HG02610 (cell line): ENCODE data around the gene EHD1.
A peak's percentile ranks its signal among the peaks of the same experiment; 100 is the strongest.
"Not testable (repeated sequence)": the region's sequence is repeated elsewhere in the genome, so short reads cannot be mapped to it uniquely, and the experiment has no call there.

Experiments
- ATAC-seq: cut with Tn5 transposase; IDR thresholded peaks from one replicate; pipeline ENCODE4 v1.9.1; 2021; ENCODE audit warnings: mild to moderate bottlenecking, moderate library complexity; ENCODE audit not compliant: unreplicated experiment

EHD1 gene

GRCh38 chr11:64859542-64860414 lies 18.6 kb downstream of the EHD1 start:
- ATAC-seq: peak; percentile 77

- peak; percentile 23 for ATAC-seq
Observed at GRCh38 chr11:64858467-64859263, 19.8 kb downstream of the EHD1 start.

- no peak for ATAC-seq
Observed at GRCh38 chr11:64857485-64857884, 20.9 kb downstream of the EHD1 start.

DNA sequence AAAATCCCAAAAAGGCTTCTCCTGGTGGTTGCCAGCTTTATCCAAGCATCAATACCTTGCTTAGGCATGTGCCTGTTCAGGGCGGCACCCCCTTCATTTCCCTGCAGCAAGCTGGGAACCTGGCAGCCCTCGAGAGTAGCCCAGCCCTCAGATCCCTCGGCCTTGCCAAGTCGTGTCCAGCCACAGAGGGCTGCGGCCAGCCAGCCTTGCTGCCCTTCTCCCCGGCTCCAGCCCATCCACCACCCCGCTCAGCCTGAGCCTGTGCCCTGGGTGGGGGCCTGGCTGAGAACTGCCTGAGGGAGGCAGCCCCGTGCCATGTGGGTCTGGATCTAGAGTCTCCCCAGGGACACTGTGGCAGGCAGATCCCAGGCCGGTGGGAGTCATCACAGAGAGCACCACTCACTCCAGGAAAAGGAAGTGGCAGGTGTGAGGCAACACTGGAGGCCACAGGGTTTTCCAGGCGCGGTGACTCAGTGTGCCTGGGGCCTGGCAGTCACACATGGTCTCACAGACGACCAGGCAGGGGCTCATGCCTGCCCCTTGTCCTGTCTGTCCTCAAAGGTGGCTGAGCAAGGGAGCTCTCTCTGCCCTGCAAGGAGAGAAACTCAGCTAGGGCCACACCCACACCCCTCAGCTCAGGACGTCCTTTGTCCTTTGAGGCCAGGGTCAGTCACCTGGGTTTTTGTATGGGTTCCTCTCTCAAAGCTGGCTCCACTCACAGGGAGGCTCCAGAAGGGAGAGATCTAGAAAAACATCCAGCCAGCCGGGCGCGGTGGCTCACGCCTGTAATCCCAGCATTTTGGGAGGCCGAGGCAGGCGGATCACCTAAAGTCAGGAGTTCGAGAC lies 21.8 kb downstream of the EHD1 start:
- no peak for ATAC-seq

- no peak for ATAC-seq
Observed at GRCh38 chr11:64855596-64856304, 22.7 kb downstream of the EHD1 start.

DNA sequence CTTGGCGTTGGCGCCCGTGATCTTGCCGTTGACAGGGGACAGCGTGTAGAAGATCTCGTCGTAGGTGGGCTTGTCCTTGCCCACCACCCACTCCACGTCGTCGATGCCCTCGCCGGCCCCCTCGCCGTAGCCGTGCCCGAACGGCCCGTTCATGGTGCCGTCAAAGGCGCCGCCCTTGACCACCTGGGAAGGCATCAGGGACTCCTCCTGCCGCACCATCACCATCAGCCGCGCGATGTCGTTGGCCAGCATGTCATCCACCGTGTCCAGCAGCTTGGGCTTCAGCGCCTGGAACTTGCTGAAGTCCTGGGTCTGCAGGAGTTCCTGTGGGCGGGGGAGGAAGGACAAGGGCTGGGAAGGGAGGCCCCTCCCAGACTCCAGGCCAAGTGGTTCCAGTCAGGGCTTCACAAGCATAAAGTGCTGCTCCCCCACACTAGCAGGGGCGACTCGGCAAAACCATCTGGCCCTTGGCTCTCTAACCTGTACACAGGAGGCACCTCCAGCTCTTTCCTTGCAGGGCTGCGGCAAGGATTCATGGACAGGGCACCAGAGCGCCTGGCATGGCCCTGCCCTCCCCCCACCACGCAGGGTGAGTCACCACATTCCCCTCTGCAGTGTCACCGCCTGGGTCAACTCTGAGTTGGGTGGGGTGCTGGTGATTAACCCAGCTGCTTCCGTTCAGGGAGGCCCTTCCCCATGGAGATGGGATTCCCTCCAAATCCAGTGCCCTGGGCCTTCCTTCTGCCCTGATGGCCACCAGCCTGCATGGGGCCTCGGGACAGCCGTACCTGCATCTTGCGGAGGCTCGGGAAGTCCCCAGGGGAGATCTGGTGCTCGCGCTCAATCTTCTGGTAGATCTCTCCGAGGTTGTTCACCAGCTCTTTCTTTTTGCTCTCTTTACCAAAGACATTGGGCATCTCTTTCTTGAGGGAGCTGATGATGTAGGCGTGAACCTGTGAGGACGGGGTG lies 23.6 kb downstream of the EHD1 start:
- ATAC-seq: no peak

- no peak for ATAC-seq
Observed at GRCh38 chr11:64854157-64854533, 24.3 kb downstream of the EHD1 start.

GRCh38 chr11:64853709-64854108 lies 24.7 kb downstream of the EHD1 start:
- no peak for ATAC-seq

DNA sequence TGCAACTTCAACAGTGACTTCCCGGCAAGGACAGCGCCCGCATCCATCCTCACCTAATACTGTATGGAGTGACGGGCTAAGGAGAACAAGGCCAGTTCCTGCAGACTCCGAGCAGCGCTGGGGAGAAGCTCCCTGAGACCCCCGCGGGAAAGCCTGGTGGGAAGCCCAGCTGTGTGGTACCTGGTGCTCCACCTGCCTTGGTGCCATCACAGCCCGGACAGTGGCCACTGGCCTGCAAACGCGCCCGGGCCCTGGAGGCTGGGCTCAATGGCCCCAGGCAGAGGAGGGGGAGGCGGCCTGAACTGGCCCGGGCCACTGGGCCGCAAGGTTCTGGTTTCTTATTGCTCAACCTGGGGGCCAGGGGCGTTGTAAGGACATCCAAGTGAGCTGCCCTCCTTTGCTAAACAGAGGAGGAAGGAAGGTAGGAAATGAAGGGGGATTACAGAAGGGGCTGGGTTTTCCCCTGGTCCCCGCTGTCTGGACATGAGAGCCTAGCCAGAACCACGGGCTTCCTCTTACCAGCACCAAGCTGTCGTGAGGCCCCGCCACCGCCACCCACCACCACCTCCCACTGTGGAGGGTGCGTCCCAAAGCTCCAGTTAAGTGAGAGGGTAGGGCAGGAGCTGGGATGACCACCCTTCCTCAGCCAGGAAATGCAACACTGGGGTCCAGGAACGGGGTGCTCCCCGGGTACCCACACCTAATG lies 25.5 kb downstream of the EHD1 start:
- no peak for ATAC-seq

DNA sequence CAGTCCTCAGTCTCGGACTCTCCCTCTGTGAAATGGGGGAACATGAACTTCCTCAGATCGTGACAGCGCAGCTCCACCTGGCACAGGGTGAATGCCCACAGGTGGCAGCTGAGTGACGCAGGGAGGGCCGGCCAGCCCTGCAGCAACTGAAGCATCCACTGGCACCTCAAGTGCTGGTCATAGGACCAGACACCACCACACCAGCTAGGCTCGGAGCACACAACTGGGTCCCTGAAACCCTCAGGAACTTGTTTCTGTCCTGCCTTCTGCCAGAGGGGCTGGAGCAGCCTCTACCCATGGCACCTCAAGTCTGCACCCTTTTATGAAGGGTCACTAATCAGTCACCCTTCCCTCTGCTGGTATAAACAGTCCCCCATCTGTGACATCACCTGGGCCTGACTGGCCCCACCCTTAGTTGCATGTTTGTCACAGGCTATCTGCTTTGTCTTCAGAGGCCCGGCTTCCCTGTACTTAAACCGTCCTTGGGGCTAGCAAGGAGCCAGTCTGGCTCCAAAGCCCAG lies 26.5 kb downstream of the EHD1 start:
- ATAC-seq: no peak

- peak; percentile 73 for ATAC-seq
Observed at GRCh38 chr11:64850979-64851567, 27.3 kb downstream of the EHD1 start.

DNA sequence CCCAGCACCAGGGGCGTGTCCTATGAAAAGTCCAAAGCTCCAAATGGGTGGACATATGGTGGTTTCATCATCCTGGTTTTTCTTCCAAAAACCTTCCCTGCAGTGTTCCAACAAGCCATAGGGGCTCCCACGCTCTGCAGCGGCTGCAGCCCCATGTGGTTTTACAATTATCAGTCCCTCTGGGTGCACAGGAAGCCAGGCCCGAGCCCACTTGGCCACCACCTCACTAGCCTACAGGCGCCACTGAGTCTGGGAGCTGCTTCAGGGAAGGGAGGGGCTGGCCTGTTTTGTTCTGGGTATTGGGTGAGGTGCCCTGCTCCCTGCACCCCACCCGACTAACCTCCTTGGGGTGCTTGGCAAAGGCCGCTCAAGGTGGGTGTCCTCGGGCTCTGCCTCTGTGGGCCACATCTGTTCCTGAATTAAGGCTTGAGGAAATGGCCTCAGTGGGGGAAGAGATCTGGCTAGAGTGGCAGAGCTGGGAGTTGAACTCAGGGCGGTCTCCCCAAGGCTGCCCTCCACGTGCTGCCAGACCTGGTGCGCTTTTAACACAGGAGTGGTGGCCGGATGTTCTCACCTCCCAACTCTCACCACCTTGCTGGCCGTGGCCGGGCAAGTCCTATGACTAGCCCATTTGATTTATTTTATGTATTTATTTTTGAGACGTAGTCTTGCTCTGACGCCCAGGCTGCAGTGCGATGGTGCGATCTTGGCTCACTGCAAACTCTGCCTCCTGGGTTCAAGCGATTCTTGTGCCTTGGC lies 28.6 kb downstream of the EHD1 start:
- ATAC-seq: no peak

DNA sequence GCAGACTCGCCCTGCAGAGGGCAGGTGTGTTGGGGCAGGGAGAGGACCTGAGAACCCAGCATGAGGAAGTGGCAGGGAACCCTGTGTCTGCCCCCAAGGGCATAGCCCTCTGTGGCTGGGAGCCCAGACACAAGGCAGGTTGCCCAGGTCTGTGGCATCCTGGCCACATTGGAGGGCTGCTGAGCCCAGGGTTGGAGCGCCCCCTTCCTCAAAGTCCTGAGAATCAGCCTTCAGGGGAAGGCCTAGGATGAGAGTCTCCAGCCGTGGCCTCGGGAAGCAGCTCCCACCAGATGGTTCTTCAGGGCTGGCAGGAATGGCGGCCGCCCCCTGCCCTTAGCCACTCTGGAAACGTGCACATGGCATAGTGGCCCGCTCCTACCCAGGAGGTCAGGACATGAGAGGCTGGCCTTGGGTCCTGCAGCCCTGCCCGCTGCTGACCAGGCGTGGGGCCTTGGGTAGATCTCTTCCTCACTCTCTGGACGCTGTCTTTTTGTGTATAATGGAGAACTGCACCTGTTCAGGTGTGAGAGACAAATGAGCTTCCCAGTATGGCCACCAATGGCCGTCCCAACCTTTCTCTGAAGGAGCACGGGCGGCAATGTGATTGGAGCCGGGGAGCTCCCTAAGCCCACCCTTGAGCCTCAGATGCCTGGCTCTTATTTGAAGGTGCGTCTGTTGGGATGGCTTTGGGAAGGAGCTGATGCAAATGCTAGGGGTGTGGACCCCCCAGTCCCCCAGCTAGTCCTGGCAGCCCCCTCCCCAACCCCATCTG lies 29.4 kb downstream of the EHD1 start:
- no peak for ATAC-seq

DNA sequence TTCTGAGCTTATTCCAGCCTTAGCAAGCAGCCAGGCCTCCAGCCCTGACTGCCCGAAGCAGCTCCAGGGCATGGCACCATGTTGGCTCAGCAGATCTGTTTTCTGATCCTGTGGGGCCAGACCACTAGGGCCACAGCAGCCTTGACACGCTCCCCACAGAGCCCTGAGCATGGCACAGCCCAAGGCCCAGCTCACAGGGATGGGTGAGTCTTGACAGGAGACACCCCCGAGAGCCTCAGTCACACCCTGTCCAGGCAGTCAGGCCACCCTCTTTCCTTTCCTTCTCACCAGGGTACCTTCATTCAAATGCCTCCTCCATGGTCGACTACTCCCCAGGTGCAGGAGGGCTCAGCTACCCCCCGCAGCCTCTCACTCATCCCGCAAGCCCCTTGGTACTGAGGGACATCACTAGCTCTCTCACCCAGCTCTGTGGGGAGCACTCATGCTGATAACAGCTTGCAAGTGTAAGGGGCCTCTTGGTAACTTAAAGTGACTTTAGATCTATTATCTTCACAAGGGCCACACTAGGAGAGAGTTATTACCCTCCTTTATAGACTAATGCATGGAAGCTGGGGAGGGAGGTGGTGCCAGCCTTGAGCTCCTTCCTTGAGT lies 30.1 kb downstream of the EHD1 start:
- ATAC-seq: no peak

GRCh38 chr11:64846998-64847666 lies 31.3 kb downstream of the EHD1 start:
- no peak for ATAC-seq

DNA sequence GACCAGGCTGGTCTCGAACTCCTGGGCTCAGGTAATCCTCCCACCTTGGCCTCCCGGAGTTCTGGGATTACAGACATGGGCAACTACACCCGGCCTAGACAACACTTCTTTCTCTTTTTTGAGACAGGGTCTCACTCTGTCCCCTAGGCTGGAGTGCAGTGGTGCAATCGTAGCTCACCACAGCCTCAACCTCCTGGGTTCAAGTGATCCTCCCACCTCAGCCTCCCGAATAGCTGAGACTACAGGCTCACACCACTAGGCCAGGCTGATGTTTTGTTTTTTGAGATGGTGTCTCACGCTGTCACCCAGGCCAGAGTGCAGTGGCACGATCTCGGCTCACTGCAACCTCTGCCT lies 32.7 kb downstream of the EHD1 start:
- ATAC-seq: not testable (repeated sequence)
